HG03045 (cell line): Measurements from ENCODE around the gene GADD45G.
A peak's percentile ranks its signal among the peaks of the same experiment; 100 is the strongest.

ENCODE experiments used
- ATAC-seq: cut with Tn5 transposase; IDR thresholded peaks from one replicate; pipeline ENCODE4 v1.9.1; 2021; ENCODE audit warnings: mild to moderate bottlenecking, moderate library complexity; ENCODE audit not compliant: unreplicated experiment

The GADD45G gene, protein sequence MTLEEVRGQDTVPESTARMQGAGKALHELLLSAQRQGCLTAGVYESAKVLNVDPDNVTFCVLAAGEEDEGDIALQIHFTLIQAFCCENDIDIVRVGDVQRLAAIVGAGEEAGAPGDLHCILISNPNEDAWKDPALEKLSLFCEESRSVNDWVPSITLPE

GRCh38 chr9:89604729-89605464 lies at the start of gene GADD45G:
Gene GADD45G (plus strand): TSS chr9:89605012. CDS start chr9:89605122, 110 bp downstream.
- ATAC-seq, result peak; percentile 43

GRCh38 chr9:89555036-89555415 lies 49.8 kb upstream of the GADD45G start:
- no peak for ATAC-seq

DNA sequence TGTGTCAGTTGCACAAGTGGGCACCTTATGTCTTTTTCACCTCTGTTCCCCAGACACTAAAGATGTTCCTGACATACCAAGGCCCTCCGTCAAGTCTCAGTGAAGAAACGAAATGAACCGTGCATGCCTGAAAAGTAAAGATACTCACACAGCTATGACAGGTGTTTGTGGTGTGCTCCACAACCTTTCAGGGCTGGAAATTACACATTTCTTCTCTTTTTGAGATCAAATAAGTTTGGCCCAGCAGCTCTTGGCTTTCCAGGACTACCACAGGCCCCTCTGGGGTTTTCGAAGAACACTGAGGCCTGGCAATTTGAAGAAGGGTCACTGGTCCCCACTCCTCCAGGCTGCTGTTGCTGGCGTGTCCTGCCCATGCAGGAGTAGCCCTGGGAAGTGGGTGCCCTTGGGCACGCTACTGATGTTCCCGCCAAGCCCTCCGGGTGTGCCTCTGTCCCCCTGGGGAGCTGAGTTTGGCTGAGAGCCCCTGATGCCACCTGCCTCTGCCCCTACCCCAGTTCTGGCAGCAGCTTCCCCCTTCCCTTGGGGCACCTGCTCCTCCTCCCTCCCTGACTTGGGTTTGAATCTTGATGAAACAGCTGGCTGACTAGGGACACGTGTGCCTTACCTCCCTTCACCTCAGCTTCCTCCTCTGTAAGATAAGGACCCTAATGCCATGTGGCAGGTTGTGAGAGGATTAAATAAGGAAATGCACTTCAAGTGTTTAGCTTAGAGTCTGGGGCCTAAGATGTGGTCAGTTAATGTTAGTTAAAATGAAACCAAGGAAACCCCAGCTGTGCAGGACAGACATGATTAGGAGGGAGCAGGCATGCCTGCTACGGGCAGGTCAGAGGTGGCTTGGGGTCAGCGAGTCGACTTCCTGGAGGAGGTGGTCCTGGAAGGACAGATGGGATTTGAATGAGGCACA lies 49.1 kb upstream of the GADD45G start:
- ATAC-seq, result peak; percentile 48

GRCh38 chr9:89558196-89558899 lies 46.5 kb upstream of the GADD45G start:
- ATAC-seq, result no peak

- no peak for ATAC-seq
Measured at GRCh38 chr9:89558948-89559347, 45.9 kb upstream of the GADD45G start.

DNA sequence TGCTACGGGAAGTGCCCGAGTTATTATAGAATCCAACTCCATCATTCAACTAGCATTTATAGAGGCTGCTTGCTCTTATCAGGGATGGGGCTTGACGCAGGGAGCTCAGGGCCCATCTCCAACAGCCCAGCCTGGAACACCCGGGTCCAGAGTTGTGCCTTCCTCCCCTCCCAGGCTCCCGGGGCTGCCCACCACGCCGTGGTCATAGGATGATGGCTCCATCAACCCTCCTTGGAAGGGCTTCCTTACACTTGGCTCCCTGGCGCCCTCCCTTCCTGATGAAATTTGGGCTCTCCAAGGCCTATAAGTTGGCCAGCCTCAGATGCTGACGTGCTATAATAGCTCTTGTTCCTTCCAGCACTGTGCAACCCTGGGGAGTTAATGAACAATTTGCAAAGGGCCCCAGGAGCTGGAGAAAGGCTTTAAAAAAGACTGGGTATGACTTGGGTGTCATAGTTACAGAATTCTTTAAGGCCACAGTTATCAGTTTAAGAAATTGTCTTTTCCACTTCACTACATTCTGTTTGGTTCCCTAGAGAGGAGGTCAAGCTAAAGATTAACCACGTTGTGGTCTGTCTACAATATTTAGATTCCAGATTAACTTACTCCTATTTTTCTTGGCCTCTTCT lies 42.5 kb upstream of the GADD45G start:
- ATAC-seq, result no peak

GRCh38 chr9:89563571-89564345 lies 41.1 kb upstream of the GADD45G start:
- ATAC-seq, result no peak

DNA sequence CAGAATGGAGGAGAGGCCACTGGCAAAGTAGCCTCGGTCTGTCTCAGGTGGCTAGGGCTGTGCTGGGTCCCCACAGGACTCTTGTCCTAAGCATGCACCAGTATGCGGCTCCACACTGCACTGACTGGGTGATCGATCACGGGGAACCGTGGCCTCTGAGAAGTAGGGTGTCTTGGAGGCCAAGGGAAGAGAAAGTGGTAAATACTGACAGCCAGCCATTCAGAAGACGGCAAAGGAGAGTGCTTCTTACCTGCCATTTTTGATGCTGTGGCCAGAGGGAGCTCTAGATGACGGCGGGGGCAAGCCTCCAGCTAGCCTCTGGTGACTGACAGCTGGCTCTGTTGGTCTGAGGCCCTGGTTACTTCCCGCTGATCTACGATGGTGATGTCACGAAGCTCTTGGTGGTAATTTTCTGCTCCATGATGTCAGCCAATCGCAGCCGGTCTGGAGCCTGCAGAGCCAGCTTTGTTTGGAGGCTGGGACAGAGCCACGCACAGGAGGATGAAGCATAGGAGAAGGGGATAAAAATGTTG lies 40.4 kb upstream of the GADD45G start:
- no peak for ATAC-seq

- ATAC-seq, result no peak
Measured at GRCh38 chr9:89567649-89568048, 37.2 kb upstream of the GADD45G start.

DNA sequence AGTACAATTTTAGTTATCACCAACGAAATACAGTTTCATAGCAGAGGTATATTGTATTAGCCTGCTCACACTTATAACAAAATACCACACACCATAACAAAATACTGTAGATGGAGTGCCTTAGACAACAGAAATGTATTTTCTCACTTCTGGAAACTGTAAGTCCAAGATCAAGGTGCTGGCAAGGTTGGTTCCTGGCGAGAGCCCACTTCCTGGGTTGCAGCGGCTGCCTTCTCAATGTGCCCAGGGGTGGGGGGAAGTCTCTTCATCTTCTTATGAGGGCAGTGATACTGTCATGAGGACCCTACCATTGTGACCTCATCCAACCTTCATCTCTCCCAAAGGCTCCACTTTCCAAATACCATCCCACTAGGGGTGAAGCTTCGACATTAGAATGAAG lies 30.5 kb upstream of the GADD45G start:
- no peak for ATAC-seq

GRCh38 chr9:89576404-89576839 lies 28.4 kb upstream of the GADD45G start:
- ATAC-seq, result no peak

GRCh38 chr9:89577363-89577762 lies 27.4 kb upstream of the GADD45G start:
- no peak for ATAC-seq

DNA sequence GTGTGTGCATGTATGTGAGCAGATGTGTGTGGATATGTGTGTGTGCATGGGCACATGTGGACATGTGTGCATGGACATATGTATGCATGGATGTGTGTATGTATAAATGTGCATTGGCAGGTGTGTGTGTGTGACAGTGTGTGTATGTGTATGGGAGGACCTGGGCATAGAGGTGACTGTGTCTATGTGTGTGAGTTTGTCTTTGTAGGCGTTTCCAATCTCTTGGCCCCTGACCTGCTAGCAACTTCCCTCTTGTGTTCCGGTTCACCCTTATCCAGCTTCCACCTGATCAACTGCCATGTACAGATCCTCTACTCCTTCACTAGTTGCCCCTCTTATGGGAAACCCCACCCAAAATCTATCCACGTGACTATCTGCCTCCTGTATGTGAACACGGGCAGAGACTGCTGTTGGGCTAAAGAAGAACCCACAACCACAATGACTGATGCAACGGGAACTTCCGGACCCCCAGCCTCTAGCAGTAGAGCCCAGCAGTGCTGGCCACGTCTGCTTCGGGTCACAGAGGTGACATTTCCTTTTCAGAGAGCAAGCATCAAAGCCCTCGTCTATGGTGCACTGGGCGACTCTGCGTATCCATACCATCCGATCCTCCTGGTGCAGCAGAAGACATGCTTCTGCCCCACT lies 24.9 kb upstream of the GADD45G start:
- no peak for ATAC-seq

- ATAC-seq, result no peak
Measured at GRCh38 chr9:89586311-89586710, 18.5 kb upstream of the GADD45G start.

DNA sequence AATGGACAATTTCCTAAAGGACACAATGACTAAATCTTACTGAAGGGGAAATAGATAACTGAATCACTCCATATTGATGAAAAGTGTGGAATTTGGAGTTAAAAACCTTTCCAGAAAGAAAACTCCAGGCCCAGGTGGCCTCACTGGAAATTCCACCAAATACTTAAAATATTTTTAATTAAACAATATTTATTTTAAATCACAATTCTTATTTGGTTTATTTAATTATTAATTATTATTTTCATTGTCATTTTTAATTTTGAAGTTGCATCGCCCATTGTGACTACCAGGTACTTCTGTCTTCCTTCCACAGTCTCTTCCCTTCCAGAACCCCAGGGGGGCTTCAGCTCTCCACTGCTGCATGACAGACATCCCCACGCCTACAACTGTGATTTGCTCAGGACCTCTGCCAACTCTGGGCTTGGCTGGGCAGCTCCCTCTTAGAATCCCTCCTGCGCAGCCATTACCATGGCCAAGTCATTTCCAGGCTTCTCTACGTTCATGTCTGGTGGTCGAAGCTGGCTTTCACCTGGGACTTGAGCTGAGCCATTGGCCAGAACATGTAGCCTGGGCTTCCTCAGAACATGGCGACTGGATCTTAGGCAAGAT lies 16.4 kb upstream of the GADD45G start:
- no peak for ATAC-seq

DNA sequence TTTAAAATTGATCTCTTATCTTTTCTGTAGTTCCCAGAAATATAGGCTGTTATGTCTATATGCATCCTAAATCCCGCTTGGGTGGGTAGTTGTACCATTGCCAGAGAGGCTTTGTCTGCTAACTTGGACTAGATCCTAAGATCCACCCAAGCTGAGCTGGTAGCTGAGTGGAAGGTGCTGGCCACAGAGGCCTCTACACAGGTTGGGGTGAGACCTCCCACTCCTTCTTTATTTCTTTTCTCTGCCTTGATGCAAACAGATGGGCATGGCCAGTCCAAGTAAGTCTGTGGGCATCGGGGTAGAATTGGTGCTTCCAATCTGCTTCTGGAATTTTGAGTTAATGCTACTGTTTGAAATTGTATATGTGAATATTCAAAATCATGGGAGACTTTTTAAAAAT lies 14.4 kb upstream of the GADD45G start:
- no peak for ATAC-seq

DNA sequence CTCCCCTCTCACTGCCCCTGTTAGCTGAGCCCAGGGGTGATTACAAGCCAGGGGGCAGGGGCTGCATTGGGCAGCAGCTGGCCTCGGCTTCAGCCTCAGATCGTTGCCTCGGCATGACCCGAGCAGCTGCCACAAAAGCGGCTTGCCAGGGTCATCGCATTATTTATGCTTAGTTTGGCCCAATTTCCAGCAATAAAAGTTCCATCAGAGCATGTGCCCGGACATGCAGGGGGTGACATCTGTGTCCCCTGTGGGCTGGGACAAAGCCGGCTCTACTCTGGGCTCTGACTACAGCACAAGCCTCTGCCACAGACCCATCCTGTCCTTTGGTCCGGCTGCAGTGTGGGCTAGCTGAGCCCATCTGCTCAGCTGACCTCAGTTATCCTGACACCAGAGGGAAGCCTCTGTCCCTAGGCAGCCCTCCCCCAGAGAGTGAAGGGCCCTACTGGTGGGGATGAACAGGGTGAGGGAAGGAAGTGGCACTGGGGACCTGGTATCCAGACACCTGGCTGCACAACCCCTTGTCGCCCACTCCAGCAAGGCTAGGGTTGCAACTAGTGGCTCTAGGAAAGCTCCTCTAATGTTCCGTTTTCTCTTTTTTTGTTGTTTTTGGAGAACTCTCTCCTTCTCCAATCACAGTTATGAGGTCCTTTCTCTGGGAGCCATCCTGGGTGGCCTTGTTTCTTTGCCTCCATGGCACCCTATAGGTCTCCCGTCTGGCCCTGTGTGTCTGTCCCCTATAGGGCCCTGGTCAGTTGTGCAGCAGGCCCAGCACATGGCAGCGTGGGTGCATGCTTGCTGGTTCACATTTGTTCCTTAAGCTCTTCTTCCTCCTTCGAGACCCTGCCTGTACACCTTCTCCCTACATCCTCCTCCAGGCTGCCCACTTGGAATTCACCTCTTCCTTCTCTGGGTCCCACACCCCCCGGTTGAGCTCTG lies 13.3 kb upstream of the GADD45G start:
- no peak for ATAC-seq
